GM18505 (cell line): ENCODE measurements around the gene KAZN.

Source experiments
- ATAC-seq: cut with Tn5 transposase; IDR thresholded peaks from one replicate; pipeline ENCODE4 v1.9.1; 2021; ENCODE audit not compliant: unreplicated experiment
- POLR2A ChIP-seq: IDR thresholded peaks from 4 replicates; pipeline ENCODE4 v1.6.1; 2011; ENCODE audit warnings: borderline replicate concordance; ENCODE audit not compliant: insufficient read depth, insufficient read length; ENCODE audit errors: extremely low read depth

KAZN gene

GRCh38 chr1:14878951-14879350 lies 280.5 kb downstream of the KAZN start:
- TF ChIP-seq POLR2A, result no peak
- no peak for ATAC-seq

- ATAC-seq, result no peak
- TF ChIP-seq POLR2A, result no peak
These were observed 282.2 kb downstream of the KAZN start for GRCh38 chr1:14880456-14881316.

GRCh38 chr1:14881775-14882672 lies 283.5 kb downstream of the KAZN start:
- no peak for ATAC-seq

GRCh38 chr1:14884614-14885175 lies 286.2 kb downstream of the KAZN start:
- TF ChIP-seq POLR2A, result no peak
- ATAC-seq, result no peak

More at GRCh38 chr1:14881775-14882672, 283.5 kb downstream of the KAZN start:
- no peak for TF ChIP-seq POLR2A

GRCh38 chr1:14887044-14887566 lies 288.6 kb downstream of the KAZN start:
- ATAC-seq, result no peak
- TF ChIP-seq POLR2A, result no peak

- no peak for TF ChIP-seq POLR2A
- no peak for ATAC-seq
These were observed 289.4 kb downstream of the KAZN start for GRCh38 chr1:14887764-14888350.

GRCh38 chr1:14888374-14888773 lies 289.9 kb downstream of the KAZN start:
- TF ChIP-seq POLR2A, result no peak
- no peak for ATAC-seq

- no peak for ATAC-seq
- TF ChIP-seq POLR2A, result no peak
These were observed 291.4 kb downstream of the KAZN start for GRCh38 chr1:14889825-14890440.

GRCh38 chr1:14891991-14892390 lies 293.5 kb downstream of the KAZN start:
- no peak for ATAC-seq
- no peak for TF ChIP-seq POLR2A

- TF ChIP-seq POLR2A, result no peak
- ATAC-seq, result no peak
These were observed 296.5 kb downstream of the KAZN start for GRCh38 chr1:14894811-14895560.

- no peak for ATAC-seq
- TF ChIP-seq POLR2A, result no peak
These were observed 297.2 kb downstream of the KAZN start for GRCh38 chr1:14895727-14896126.

GRCh38 chr1:14896381-14897079 lies 298.0 kb downstream of the KAZN start:
- no peak for ATAC-seq
- no peak for TF ChIP-seq POLR2A

- ATAC-seq, result no peak
- TF ChIP-seq POLR2A, result no peak
These were observed 298.6 kb downstream of the KAZN start for GRCh38 chr1:14897080-14897449.
